COLO668 (cell line): ENCODE measurements around the gene HMGN3.

Source experiments
- DNase-seq: peaks from one replicate; lab custom pipeline; 2025; ENCODE audit not compliant: unreplicated experiment; lab: John Stamatoyannopoulos, UW

The HMGN3 gene

DNA sequence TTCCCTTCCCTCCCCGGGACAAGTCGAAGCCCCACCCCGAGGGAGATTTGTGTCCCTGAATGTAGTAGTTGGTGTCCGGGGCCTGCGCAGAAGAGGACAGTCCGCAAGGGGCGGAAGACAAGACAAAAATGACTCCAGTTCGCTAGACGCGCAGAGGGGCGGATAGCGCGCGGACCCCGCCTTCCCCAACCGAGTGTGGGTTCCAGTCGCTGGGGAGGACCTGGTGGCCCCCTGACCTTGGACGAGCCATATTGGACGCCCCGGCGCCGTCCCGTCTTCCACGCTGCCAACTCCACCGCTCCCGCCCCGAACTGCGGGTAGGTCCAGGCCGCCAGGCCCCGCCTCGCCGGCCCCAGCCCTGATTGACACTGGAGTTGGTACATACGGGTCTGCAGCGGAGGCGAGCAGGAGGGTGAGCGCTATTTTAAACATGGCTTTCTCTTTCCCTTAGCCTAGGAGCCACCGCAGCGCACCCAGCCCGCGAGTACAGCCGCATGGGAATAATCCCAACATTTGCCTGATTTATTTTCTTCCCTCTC is 802 bp downstream of the HMGN3 start:
- DNase-seq = peak; percentile 79

DNA sequence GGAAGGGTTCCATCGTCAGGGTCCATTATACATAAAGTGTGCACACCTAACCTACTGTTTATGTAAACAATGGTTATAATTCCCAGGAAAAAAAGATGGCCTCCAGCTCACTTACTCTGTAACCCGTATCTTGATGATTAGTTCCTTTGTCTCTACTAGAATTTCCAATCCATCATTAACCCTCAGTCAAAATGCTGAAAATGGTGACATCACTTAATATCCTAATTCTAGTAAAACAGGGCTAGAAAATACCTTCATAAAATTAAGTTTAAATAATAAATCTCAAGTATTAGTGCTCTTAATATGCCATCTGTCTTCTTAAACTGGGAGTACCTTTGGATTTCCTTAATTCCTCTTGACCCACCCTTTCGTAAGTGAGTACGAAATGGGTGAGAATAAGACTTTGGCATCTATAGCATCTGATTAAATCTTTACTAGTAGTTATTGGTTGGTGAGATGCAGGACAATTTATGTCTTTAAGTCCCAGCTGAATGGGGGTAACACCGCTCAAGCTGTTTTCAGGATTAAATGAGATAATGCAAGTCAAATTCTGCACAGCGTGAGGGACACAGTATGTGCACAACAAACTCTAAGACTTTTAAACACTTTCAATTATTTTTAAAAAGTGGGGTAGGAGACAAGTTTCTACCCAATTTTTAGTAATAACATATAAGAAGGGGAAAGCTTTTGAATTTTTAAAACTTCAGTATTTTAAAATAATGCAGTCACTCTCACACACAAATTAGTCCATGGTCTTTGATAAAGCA is 1.6 kb downstream of the HMGN3 start:
- DNase-seq = no peak

DNA sequence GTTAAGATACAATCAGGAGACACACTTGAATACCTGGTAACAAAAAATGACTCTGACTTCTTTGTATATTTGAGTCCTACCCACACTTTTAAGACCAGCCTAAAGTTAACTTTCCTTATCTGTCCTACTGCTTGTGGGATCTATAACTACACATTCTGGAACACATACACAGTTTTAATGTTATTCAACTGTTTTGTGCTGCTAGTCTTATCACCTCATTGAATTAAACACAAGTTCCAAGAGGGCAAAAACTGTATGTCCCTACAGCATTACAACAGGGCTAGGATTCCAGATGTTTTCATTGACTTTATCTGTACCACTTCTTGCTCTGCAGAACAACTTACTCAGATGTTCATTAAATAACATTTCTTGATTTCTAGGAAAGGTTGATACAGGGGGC is 2.8 kb downstream of the HMGN3 start:
- no peak for DNase-seq

DNA sequence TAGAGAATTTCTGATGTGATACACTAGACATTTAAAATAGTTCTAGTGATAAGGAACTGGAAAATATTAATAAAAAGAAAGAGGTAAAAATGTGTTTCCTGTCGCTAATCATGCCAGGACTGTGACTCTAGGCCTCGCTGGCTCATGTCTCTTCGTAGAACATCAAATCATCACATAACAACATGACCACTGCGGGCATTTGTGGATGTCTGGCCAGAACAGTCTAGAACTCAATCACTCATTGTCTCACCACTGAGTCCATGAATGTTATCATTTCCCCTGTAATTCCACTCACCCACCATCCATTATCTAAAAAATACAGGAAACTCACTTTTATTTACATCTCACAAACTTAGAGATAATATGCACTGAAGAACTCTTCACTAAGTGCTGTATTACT is 3.4 kb downstream of the HMGN3 start:
- no peak for DNase-seq

DNA sequence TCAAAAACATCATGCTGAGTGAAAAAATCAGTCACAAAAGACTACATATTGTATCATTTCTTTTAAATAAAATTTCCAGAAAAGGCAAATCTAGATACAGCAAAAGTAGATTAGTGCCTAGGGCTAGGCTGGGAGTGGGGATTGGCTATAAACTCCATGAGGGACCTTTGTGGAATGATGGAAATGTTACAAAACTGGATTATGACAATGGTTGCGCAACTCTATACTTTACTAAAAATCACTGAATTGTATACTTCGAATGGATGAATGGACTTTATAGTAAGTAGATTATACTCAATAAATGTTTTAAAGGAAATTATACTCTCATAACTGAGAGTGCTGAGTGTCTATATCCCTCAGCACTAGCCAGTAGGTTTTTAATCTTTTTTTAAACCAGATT is 4.3 kb downstream of the HMGN3 start:
- no peak for DNase-seq

DNA sequence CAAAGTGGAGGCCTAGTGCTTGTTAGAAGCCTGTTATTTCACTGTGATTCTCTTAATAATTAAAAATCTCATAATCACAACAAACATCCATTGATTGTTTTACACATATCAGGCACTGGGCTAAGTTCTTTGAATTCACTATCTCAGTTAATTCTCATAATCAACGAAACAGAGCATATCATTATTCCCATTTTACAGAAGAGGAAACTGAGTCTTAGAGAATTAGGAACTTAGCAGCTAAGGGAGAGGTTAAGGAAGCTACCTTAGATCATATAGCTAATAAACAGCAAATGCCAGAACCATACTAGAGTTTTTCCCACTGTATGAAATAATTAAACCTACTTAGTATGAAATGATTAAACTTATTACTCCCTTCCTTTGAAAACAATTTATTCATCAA is 7.0 kb downstream of the HMGN3 start:
- no peak for DNase-seq

DNA sequence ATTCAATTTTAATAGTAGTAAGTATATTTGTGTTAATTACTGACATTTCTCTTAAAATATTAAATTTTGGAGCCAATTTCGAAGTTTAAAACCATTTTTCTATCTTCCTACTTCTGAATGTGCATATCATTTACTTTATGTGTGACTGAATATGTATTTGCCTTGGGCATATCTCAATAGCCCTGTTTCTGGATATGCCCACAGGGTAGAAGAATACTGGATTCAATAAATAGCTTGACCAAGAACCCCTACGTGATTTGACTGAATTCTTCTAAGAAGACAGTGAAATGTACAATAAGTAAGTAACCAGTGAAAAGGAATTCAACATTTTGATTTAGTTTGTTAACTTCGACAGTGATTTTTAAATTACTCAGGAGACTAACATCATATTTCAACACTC is 7.8 kb downstream of the HMGN3 start:
- no peak for DNase-seq

DNA sequence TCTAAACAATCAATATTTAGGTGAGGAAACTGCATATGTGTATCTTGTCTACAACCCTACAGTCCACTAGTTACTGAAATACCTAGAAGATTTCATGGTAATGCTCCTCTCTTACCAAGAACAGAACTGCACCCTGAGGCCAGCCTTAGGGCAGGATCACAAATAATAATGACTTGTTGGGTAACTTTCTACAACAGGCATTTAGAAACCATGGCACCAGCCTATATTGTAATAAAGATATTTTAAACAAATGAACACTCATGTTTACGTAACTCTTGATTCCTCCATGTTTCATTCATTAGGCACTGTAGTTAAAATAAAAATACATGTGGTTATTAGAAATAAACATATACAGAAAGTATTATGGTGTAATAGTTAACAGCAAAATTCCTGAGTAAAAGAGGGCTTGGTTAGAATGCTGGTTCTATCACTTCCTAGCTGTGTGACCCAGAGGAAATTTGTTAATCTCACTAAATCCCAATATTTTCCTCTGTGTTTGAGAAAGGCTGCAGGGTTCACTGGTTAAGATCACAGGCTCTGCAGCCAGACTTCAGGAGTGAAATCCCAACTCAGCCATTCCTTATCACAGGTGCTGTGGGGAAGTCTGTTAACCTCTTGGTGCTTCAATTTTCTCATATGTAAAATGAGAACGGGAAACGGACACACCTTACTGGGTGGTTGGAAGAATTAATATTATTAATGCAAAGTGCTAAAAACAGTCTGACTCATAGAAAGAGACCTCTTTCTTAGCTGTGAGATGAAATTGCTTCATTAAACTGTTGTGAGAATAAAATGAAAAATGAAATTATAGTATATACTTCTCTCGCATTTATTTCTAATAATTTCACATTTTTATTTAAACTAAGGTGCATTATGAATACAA is 8.5 kb downstream of the HMGN3 start:
- no peak for DNase-seq

DNA sequence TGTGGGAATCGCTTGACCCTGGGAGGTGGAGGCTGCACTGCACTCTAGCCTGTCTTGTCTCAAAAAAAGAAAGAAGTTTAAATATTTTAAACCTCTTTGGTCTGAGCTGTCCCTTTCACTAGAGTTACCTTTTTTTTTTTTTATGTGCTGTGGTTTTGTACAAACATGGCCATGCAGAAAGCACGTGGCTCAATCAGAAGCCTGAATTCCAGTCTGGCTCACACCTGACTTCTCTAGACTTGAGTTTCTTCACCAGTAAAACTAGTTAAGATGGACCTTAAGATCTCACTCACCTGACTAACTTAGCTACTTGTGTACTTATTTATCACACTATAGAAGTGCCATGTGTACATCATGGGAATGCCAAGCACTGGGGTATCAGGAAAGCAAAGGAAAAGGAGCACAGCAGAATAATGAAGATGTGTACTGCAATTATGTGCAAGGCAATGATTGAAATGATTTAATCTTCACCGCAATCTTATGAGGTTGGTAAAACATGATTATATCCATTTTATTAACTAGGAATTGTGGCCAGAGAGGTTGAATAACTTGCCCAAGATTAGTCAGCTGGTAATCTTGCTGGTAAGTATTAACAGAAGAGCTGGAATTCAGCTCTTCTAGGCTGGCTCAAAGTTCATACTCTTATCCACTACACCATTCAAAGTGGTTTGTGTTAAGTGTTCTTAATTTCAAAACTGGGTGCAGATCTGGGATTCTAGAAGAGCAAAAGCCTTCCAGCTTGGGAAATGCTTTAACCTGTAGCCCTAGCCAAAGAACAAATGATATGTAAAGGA is 10.7 kb downstream of the HMGN3 start:
- DNase-seq = no peak

DNA sequence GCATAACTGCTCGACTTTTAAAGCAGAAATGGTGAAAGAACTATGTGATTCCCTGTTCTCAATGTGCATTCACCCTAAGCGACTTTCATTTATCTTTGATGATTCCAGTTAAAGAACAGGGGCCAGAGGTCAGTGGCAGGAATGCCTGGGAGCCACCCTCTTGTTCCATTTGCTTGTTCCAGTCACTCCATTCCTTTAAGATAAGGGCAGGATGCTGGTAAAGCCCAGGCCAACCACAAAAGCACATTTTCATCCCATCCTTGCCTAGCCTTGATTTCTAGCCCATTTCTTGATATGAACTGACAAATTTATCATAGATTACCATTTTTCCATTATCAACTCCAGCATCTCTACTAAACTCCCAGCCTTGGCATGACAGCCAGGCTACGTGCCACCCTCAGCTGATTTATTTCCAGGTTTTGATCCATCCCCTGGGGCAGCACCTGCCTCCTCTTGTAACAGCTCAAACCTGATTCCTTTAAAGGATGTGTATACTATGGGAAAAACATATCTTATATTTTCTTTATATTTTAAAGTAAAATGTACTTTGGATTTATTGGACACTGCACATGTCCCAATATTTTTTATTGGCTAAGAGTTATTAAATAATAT is 19.2 kb downstream of the HMGN3 start:
- DNase-seq = no peak

DNA sequence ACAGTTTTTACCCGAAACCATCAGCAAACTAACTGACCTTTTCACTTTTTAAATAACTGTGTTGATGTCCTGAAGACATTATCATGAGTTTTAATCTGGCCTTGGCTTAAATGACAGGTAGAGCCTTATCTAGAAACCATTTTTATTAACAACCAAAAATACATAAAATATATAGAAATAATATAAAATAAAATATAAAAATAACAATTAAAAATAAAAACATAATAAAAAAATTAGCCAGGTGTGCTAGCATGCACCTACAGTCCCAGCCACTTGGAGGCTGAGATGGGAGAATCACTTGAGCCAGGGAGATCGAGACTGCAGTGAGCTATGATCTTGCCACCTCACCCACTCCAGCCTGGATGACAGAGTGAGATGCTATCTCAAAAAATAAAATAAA is 21.6 kb downstream of the HMGN3 start:
- DNase-seq = no peak

DNA sequence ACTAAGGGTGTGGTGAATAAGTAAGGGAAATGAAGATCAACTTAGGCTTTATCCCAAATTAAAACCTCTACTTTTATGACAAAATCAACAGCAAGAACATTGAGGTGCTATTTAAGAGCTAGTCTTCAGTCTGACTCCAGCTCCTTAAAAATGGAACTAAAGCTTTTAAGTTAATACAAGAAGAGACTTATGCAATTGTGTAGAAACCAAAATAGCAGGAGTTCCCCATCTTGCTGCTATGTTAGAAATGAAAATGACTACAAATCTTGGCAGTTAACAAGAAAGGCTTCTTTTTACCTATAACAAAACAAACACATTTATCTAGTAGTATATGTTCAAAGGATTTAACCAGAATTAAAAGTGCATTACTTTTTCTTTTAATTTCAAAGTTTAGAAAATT is 25.7 kb downstream of the HMGN3 start:
- no peak for DNase-seq

DNA sequence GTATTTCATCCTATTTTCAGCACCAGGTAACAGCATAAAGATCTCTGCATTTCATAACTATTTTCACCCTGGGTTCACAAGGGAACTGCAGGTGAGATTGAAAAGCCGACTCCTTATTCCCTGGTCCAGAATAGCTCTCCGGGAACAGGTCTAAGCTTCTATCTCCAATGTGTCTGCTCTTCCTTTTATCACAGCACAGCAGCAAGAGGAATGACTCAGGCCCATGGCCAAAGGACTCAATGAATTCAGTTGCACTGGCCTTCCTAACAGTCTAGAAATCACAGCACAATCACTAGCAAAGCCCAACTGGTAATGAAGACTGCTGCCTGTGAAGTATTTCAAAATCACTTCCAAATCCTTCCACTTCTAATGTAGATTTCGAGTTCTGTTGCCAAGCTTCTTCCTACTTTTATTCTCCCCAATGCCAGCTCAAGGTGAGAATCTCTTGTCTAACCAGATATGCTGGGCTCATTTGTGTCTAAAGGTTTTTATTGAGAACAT is 30.7 kb downstream of the HMGN3 start:
- DNase-seq = no peak

DNA sequence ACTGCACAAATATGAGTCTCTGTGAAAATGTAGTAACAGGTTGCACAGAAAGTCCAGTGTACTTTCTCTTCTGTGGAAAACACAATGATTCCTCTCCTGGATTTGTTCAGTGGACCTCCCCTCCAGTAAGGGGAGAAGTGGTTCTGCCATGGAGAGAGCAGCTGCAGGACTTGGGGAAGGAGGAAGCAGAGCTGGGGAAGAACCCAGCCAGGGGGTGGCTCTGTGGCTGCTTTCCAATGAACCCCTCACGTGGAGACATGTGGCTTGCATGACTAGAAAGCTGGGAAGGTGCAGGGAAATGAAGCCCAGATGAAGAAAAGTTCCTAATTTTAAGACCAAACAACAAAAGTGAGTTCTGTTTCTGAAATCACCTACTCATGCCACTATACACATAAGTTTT is 31.9 kb downstream of the HMGN3 start:
- DNase-seq = no peak

DNA sequence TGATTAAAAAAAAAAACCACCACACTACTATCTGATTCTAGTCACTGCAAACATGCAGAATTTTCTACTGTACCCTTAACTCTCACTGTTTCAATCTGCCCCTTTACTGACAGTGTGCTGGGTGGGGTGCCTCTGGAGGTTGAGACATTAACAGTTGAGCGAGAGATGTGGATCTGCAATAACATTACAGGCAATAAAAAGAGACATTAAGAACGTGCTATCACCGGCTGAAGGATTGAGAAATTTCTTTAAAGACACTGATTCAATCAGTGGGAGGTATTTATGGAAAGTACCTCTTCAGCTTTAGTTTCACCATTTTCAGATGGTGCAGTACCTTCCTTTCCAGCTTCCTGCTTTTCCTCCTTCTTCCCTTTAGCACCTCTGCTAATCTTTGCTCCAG is 32.5 kb downstream of the HMGN3 start:
- DNase-seq = no peak

DNA sequence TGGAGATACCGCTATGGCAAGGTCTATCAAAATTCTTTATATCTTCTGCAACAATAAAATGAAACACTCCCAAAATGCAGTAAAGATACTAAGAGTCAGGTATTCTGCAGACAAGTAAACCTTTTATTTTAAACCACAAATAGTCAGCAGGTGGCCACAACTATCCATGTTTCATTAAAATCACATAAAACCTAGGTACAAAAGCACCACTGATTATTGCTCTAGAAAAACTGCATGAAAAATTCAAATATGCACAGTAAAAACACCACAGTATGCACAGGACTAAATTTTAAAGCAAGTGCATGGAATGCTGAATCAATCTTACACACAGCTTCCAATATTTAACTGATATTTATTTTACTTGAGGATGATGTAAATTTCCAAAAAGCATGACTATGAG is 33.3 kb downstream of the HMGN3 start:
- no peak for DNase-seq

DNA sequence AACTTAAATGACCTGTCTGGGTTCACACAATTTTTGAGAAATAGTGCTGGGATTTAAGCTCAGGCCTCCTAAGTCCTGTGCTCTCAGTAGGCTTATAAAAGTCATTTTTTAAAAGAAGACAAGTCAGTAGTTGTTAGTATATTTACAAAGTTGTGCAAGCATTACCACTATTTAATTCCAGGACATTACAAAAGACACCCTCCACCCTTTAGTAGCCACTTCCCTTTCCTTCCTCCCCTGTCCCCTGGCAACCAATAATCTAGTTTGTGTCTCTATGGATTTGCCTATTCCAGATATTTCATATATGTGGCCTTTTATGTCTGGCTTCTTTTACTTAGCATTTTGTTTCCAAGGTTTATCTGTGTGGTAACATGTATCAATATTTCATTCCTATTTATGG is 37.6 kb downstream of the HMGN3 start:
- DNase-seq = no peak

DNA sequence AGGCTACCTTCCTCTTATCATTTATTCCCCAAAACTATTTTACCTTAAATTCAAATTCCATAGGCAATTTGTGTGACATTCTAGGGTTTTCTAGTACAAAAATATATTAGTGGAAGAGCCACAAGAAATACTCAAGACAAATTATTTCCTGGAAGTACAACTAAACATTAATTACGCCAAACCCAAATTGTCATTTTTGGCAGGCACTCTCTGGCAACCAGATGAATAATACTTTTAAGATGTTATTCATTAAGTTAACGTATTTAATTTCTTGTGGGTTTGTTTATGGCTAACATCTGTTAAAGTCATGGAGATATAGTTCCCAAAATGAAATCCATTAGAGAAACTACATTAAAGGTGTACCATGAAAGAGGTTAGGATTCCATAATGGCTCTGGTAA is 40.5 kb downstream of the HMGN3 start:
- no peak for DNase-seq

DNA sequence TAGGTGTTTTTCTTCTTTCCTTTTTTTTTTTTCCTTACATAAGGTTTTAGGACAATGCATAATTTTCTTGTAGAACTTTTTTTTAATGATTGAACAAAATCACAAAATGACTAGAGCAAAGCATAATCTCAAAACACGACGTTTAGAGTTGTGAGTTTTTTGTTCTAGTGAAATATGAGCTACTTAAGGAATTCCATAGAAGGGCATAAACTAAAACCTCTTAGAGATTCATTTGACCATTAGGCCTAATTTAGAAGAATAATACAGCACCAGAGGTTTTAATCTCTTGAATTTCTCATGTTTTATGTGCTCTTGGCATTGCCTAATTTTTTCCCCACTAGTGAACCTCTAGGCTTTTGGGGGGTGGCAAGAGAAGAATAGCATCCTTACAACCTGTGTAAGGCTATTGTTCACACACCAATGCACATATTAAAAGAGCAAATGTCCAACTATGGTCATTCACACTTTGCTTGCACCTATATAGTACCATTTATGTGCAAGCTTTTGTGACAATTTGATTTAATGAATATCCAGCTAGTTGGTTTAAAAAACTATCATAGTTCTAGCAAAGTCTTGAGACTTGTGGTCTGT is 44.6 kb downstream of the HMGN3 start:
- no peak for DNase-seq

DNA sequence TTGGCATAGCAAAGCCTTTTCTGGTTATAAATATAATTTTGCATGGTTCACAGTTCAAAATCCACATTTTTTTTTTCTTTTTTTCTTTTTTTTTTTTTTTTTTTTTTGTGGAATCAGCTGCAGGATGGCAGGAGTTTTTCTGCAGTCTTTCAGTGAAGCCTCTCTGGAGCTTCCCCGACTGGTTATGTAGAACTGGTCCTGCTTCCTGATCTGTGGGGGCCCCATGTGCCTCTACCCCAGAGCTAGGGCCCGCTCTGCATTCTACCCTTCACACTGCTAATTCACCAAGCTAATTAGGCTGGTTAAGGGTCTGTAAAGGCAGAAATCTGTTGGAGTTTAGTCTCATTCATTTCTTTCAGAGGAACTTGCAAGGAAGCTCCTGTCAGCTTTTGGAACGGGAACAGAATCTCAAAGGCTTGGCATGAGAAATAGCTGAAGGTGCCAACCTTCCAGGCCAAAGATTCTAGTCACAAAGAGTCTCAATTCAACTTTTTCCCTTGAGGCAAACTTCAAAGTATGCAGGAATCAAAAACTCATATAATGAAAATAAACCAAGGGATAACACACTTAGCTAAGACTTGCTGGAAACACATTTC is 45.5 kb downstream of the HMGN3 start:
- no peak for DNase-seq
